SIG-M5 (cell line): ENCODE measurements around the gene BTF3.
"Not testable (repeated sequence)": the region's sequence is repeated elsewhere in the genome, so short reads cannot be mapped to it uniquely, and the experiment has no call there.

Experiments
- DNase-seq: peaks from one replicate; lab custom pipeline; 2025; lab: John Stamatoyannopoulos, UW

The BTF3 gene

DNA sequence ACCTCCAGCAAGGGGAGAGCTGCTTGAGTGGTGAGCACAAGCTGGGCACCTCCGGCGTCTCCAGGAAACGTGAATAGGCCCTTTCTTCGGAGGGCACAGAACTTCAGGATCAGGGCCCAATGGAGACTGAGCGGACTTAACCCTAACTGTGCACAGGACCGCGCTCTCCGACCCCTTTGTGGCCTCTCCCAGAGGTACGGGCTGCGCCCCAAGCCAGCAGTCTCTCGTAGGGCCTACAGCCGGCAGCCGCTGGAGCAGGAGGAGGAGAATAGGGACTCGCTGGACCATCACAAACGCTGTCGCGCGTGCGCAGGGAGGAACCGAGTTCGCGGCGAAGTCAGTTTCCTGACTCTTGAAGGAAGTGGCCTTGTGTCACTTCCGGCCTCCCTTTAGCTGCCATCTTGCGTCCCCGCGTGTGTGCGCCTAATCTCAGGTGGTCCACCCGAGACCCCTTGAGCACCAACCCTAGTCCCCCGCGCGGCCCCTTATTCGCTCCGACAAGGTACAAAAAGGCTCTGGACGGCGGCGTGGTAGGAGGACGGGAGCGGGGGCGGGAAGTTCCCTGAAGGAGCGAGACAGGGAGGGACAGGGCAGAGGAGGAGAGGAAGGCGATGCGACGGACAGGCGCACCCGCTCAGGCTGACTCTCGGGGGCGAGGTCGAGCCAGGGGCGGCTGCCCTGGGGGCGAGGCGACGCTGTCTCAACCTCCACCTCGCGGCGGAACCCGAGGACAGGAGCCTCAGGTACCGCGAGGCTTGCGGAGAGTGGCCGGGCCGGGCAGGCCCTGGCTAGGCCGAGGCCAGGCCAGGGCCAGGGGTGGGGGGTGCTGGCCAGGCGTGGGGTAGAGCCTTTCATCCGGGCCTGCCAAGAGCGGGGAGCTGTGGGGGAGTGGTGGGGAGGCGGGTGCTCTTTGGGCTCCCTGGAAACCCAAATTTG is at the start of gene BTF3:
Gene BTF3, plus strand, starts transcription at position 386 of the 936 bp plus-strand sequence. Its CDS starts 226 bp downstream, at position 612.
- peak; percentile 80 for DNase-seq

GRCh38 chr5:73448463-73449136 is 49.6 kb upstream of the BTF3 start, which contains the start of gene FOXD1:
TSS of gene FOXD1 (minus strand) at chr5:73448777. CDS start at chr5:73448362, 415 bp downstream.
- no peak for DNase-seq

- DNase-seq = no peak
Observed at GRCh38 chr5:73450137-73450536, 48.1 kb upstream of the BTF3 start.

GRCh38 chr5:73450672-73451223 is 47.5 kb upstream of the BTF3 start:
- DNase-seq = no peak

DNA sequence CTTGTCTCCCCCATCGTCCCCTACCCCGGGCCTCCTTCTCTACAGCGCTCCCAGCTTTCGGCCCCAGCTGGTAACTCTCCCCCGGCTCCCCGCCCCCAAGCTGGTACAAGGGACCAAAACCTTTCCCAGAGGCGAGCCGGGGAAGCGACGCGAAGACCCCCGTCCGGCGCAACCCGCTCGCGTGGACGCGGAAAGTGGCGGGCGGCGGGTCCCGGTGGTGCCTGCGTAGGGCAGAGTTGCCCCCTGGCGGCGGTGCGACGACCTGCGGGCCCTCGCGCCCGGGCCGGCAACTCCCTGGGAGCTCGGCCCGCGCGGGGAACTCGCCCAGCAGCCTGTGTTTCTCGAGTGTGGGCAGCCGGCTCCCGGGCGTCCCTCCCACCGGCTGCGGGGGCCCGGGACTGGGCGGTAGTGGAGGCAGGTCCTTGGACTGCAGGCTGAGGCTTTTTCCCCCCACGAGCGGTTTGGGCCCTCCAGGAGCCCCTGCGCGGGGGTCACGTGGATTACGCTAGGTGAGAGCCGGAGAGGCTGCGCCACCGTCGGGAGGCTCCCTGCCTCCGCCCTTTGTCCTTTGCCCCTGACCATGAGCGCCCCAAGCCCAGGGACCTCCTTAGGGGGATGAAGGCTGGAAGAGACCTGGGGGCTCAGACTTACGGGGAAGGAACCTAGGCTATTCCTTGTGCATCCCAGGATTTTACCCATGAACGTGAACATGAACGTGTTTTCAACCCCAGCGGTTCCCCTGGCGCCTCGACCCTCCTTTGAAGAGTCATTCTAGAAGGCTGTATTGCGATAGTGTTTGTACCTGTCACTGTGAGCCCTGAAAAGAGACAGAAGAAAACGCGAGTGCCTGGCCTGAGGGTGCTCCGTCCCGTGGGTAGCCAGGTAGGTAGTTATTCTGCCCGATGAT is 46.8 kb upstream of the BTF3 start:
- no peak for DNase-seq

DNA sequence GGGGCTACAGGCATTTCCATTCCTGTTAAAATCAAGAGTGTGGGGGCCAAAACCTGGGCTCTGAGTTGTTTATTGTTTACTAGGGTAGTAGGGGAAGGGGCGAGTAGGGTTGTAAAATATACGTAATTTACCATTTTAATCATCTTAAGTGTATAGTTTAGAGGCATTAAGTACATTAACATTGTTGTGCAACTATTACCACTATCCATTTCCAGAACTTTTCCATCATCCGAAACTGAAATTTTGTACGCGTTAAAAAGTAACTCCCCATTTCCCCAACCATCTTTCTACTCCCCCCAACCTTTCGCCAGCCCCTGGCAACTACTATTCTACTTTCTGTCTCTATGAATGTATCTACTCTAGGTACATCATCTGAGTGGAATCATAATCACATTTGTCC is 46.0 kb upstream of the BTF3 start:
- DNase-seq = no peak

DNA sequence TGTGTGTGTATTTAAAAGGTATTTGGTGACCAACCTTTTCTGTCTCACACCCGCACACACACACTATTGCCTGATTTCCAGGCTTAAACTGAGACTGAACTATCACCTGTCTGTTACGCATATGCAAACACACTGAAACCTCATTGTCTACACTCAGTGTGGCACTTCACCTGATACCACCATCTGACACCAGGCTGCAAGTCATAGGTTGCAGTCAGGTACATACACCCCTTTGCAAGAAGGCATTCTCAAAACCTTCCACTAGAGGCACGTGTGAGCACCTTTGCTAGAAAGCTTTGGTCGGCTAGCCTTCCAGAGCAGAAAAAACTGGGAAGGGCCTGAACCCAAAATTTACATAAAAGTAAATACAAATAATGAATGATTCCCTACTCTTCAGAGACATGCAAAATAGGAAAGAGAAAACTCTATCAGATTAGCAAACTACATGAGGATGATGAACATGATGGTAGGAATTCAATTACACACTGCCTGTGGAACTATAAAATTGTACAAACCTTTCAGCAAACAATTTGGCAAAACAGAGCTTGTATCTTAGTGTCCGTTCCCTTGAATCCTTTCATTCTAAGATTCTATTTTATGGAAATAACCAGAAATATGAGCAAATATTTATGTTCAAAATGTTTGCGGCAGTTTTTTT is 43.7 kb upstream of the BTF3 start:
- DNase-seq = no peak

DNA sequence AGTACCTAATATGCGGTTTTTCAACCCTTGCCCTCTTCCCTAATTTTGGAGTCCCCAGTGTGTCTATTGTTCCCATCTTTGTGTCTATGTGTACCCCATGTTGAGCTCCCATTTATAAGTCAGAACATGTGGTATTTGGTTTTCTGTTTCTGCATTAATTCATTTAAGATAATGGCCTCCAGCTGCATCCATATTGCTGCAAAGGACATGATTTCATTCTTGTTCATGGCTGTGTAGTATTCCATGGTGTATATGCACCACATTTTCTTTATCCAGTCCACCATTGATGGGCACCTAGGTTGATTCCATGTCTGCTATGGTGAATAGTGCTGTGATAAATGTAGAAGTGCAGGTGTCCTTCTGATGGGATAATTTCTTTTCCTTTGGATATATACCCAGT is 41.8 kb upstream of the BTF3 start:
- not testable (repeated sequence) for DNase-seq

GRCh38 chr5:73459366-73459765 is 38.9 kb upstream of the BTF3 start:
- DNase-seq = no peak

DNA sequence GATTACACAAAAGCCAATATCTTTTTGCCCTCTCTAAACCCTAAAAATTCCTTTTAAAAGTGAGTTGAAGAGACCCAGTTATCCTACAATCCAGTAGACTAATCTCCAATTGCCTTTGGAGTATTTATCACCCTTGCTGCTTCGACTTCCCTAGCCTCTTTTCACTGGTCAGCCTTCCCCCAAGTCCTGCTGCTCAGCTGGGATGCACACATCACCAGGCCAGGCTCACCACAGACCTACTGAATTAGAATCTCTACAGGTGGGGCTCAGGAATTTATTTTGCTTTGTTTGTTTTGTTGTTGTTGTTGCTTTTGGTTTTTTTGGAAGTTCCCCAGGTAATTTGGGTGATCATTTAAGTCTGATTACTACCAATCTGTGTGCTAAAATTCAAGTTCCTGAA is 38.1 kb upstream of the BTF3 start:
- DNase-seq = no peak

GRCh38 chr5:73464016-73464745 is 34.1 kb upstream of the BTF3 start:
- no peak for DNase-seq

GRCh38 chr5:73468638-73469037 is 29.6 kb upstream of the BTF3 start:
- not testable (repeated sequence) for DNase-seq

- no peak for DNase-seq
Observed at GRCh38 chr5:73469878-73470277, 28.4 kb upstream of the BTF3 start.

- DNase-seq = no peak
Observed at GRCh38 chr5:73471654-73472053, 26.6 kb upstream of the BTF3 start.

DNA sequence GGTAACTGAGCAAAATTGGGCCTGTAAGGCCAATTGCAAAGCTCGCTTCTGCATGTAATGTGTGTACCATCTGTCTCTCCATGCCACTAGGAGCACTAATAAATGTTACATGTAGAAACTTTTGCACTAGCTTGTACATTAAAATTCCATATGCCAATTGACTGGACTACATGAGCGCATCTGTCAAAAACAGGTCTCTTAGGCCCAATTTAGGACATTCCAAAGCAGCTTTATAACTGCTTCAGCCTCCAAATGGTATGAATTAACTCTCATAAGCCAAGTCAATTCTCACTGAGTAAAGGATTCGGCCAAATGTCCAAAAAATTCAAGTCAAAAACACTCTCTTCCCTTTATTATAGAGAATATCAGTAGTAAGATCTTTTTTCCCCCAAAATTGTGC is 26.1 kb upstream of the BTF3 start:
- DNase-seq = no peak

GRCh38 chr5:73480500-73480899 is 17.7 kb upstream of the BTF3 start:
- no peak for DNase-seq

DNA sequence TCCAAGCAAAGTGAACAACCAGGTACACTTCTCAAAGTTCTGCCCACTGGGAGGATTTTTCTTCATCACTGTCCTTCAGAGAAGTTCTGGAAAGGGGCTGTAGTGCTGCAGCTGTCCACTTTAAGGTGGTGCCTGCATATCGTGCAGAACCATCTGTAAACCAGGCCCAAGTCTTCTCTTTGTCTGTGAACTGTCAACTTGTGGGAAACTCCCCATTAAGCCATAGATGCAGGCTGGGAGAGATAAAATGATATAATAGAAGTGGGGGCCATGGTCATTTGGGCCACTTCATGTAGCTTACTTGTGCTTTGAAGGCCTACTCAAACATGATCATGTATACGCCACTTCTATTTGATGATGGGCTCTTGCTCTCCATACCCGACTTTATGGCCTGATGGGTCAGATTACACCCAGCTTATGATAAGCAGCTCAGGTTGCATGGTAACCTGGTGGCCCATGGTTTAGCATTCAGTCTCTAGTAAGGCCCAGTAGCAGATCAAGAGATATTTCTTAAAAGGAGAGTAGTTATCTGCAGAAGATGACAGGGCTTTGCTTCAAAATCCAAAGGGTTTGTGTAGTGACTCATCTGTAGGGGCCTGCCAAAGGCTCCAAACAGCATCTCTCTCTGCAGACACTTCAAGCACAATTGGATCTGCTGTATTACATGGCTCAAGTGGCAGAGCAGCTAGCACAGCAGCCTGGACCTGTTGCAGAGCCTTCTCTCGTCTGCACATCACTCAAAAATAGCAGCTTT is 15.7 kb upstream of the BTF3 start:
- no peak for DNase-seq

DNA sequence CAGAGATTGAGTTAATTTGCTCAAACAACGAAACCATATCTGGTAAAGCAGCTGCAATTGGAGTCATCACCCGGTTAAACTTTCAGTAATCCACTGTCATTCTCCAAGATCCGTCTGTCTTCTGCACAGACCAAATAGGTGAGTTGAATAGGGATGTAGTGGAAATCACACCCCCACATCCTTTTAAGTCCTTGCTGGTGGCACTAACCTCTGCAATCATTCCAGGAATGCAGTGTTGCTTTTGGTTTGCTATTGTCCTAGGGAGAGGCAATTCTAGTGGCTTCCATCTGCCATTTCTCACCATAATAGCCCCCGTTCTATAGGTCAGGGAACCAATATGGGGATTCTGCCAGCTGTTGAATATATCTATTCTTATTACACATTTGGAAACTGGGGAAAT is 14.6 kb upstream of the BTF3 start:
- DNase-seq = no peak

DNA sequence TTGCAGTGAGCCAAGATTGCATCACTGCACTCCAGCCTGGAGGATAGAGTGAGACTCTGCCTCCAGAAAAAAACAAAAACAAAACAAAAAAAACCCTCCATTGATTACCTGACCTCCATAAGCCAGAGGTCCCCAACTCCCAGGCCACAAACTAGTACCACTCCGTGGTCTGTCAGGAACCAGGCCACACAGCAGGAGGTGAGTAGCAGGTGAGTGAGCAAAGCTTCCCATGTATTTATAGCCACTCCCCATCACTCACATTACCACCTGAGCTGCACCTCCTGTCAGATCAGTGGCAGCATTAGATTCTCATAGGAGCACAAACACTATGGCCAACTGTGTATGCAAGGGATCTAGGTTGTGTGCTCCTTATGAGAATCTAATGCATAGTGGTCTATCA is 13.7 kb upstream of the BTF3 start:
- DNase-seq = no peak

DNA sequence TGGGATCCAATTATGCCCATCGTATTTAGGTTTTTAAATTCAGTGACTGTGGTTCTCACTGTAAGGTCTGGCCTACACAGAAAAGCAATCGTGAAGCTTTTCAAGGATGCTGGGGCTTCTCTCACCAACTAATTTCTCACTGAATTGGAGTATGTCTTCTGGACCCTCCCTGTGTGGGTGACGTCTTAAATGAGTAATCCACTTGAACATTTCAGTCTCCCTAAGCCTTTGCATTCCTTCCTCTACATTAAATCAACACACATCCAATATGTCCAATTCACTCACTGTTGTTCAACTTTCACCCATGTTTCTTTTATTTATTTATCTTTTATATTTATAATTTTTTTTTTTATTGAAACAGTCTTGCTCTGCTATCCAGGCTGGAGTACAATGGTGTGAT is 12.5 kb upstream of the BTF3 start:
- no peak for DNase-seq
